Measurements from ENCODE around the gene WDR54.

DNA sequence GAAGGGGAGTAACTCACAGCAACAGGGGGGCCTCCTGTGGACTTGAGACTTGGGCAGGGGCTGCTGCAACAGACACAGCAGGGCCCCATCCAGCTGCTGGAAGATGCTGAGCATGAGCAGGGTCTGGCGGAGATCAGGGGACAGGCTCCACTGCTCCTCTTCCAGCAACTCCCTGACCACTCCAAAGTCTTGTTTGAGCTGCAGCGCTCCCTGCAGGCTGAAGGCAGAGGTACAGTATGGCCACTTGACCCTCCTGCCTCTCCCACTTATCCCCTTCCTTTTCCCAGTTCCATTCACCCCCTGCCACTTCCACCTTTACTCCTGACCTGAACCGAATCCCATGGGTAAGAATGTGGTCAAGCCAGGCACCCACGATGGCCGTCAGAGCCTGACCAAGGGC is 53.4 kb downstream of the WDR54 start:
- TF ChIP-seq, protein P1, sequence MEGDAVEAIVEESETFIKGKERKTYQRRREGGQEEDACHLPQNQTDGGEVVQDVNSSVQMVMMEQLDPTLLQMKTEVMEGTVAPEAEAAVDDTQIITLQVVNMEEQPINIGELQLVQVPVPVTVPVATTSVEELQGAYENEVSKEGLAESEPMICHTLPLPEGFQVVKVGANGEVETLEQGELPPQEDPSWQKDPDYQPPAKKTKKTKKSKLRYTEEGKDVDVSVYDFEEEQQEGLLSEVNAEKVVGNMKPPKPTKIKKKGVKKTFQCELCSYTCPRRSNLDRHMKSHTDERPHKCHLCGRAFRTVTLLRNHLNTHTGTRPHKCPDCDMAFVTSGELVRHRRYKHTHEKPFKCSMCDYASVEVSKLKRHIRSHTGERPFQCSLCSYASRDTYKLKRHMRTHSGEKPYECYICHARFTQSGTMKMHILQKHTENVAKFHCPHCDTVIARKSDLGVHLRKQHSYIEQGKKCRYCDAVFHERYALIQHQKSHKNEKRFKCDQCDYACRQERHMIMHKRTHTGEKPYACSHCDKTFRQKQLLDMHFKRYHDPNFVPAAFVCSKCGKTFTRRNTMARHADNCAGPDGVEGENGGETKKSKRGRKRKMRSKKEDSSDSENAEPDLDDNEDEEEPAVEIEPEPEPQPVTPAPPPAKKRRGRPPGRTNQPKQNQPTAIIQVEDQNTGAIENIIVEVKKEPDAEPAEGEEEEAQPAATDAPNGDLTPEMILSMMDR (IDR thresholded peaks at IDR 0.05 in 2 of 3, conservative IDR thresholded peaks at IDR 0.05 in 1 of 3; ENCODE audit: borderline replicate concordance in 1 of 3, insufficient read depth in 1 of 3, low read depth in 2 of 3, low read length in 2 of 3): peak in 2 of 3 experiments; percentile 57 to 58; a peak in 4 of 6 replicates
- TF ChIP-seq EZH2 (IDR thresholded peaks at IDR 0.05): no peak
- TF ChIP-seq ZNF274 (IDR thresholded peaks at IDR 0.05; ENCODE audit: low read depth, low read length): no peak
- TF ChIP-seq, protein P2, sequence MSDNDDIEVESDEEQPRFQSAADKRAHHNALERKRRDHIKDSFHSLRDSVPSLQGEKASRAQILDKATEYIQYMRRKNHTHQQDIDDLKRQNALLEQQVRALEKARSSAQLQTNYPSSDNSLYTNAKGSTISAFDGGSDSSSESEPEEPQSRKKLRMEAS (IDR thresholded peaks at IDR 0.05): no peak
- TF ChIP-seq TCF7L2 (IDR thresholded peaks at IDR 0.05; ENCODE audit: borderline replicate concordance, extremely low read depth, insufficient read depth, insufficient read length): no peak

Measured in HCT116 (cell line).